SK-N-SH treated with all-trans-retinoic acid at 6 μM for 48 hours (cell line): ENCODE measurements around the gene GAP43.

ENCODE experiments used
- ATAC-seq: fragments of 200-7000 bp; cut with Tn5 transposase; 3 replicates; pipeline ENCODE4 v1.9.1; 2020; ENCODE audit warnings: mild to moderate bottlenecking, moderate library complexity
- ARNTL ChIP-seq: fragments of 450-650 bp; formaldehyde crosslinking; IDR thresholded peaks from 2 replicates; pipeline ENCODE4 v1.5.0; 2020; ENCODE audit warnings: low read depth, mild to moderate bottlenecking, moderate library complexity, borderline replicate concordance
- BACH2 ChIP-seq: fragments of 250-450 bp; sonication (Bioruptor Pico); IDR thresholded peaks from 2 replicates; pipeline ENCODE4 v1.9.0; 2021; ENCODE audit warnings: mild to moderate bottlenecking, borderline replicate concordance
- CREB5 ChIP-seq: fragments of 250-450 bp; sonication (Bioruptor Pico); IDR thresholded peaks from 2 replicates; pipeline ENCODE4 v1.5.1; 2020; ENCODE audit warnings: low read depth, mild to moderate bottlenecking, moderate library complexity
- CSDC2 ChIP-seq: fragments of 250-450 bp; sonication (Bioruptor Pico); IDR thresholded peaks from 2 replicates; pipeline ENCODE4 v1.5.0; 2020; ENCODE audit warnings: mild to moderate bottlenecking, moderate library complexity
- ESRRG ChIP-seq: fragments of 250-450 bp; sonication (Bioruptor Pico); IDR thresholded peaks from 2 replicates; pipeline ENCODE4 v1.6.1; 2021; ENCODE audit warnings: mild to moderate bottlenecking
- GLIS3 ChIP-seq: fragments of 250-450 bp; sonication (Bioruptor Pico); IDR thresholded peaks from 2 replicates; pipeline ENCODE4 v1.5.0; 2020; ENCODE audit warnings: mild to moderate bottlenecking, moderate library complexity
- ISL1 ChIP-seq: fragments of 250-450 bp; sonication (Bioruptor Pico); IDR thresholded peaks from 2 replicates; pipeline ENCODE4 v2.1.2; 2022; ENCODE audit warnings: mild to moderate bottlenecking, moderate library complexity
- PATZ1 ChIP-seq: fragments of 250-450 bp; sonication (Bioruptor Pico); IDR thresholded peaks from 2 replicates; pipeline ENCODE4 v1.8.0; 2020; ENCODE audit warnings: mild to moderate bottlenecking, moderate library complexity, borderline replicate concordance
- PPARA ChIP-seq: fragments of 250-450 bp; sonication (Bioruptor Pico); IDR thresholded peaks from 2 replicates; pipeline ENCODE4 v1.5.0; 2020; ENCODE audit warnings: mild to moderate bottlenecking, borderline replicate concordance
- RARB ChIP-seq: fragments of 250-450 bp; sonication (Bioruptor Pico); IDR thresholded peaks from 2 replicates; pipeline ENCODE4 v1.8.0; 2021; ENCODE audit warnings: mild to moderate bottlenecking, moderate library complexity
- TCF4 ChIP-seq: fragments of 250-450 bp; sonication (Bioruptor Pico); IDR thresholded peaks from 2 replicates; pipeline ENCODE4 v1.8.0; 2021; ENCODE audit warnings: mild to moderate bottlenecking, moderate library complexity, borderline replicate concordance
- TOX ChIP-seq: fragments of 250-450 bp; sonication (Bioruptor Pico); IDR thresholded peaks from 2 replicates; pipeline ENCODE4 v1.8.0; 2021; ENCODE audit warnings: mild to moderate bottlenecking, moderate library complexity, borderline replicate concordance
- ZFP30 ChIP-seq: fragments of 450-650 bp; formaldehyde crosslinking; IDR thresholded peaks from 2 replicates; pipeline ENCODE4 v1.5.0; 2022; ENCODE audit warnings: mild to moderate bottlenecking, moderate library complexity
- ZNF70 ChIP-seq: fragments of 450-650 bp; formaldehyde crosslinking; IDR thresholded peaks from 2 replicates; pipeline ENCODE4 v1.5.0; 2020; ENCODE audit warnings: mild to moderate bottlenecking, moderate library complexity
- ZNF8 ChIP-seq: fragments of 450-650 bp; formaldehyde crosslinking; IDR thresholded peaks from 2 replicates; pipeline ENCODE4 v1.5.0; 2020; ENCODE audit warnings: mild to moderate bottlenecking, moderate library complexity
- TF ChIP-seq, protein P1 (sequence below): fragments of 250-450 bp; sonication (Bioruptor Pico); IDR thresholded peaks from 2 replicates; pipeline ENCODE4 v1.8.0; 2021; ENCODE audit warnings: low read depth, mild to moderate bottlenecking, moderate library complexity, borderline replicate concordance
- TF ChIP-seq, protein P2 (sequence below): fragments of 250-450 bp; sonication (Bioruptor Pico); IDR thresholded peaks from 2 replicates; pipeline ENCODE4 v1.5.0; 2020; ENCODE audit warnings: mild to moderate bottlenecking, moderate library complexity

The GAP43 gene

DNA sequence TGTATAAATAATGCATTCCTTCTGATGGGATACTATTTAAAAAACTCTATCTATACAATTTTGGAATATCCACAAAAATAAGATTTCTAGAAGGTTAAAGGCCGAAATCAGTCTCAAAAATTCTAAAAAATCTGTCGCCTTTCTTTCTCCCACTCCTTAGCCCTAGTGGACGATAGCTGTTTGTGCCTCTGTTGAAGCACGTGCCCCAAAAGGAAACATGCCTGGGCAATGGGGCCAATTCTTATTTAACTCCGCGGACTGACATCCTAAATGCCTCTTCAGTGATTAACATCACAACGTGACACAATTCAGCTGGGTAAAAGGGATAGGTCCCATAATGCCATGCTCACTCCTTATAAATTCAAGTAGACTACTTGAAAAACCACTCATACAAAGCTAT is 65.1 kb downstream of the GAP43 start (continued):
- TF ChIP-seq PATZ1 (no peak), GLIS3 (CRISPR knock-in tag) (no peak), BACH2 (CRISPR knock-in tag) (no peak), CREB5 (CRISPR knock-in tag) (no peak), ARNTL (no peak), ESRRG (no peak)
- TF ChIP-seq, protein P1, sequence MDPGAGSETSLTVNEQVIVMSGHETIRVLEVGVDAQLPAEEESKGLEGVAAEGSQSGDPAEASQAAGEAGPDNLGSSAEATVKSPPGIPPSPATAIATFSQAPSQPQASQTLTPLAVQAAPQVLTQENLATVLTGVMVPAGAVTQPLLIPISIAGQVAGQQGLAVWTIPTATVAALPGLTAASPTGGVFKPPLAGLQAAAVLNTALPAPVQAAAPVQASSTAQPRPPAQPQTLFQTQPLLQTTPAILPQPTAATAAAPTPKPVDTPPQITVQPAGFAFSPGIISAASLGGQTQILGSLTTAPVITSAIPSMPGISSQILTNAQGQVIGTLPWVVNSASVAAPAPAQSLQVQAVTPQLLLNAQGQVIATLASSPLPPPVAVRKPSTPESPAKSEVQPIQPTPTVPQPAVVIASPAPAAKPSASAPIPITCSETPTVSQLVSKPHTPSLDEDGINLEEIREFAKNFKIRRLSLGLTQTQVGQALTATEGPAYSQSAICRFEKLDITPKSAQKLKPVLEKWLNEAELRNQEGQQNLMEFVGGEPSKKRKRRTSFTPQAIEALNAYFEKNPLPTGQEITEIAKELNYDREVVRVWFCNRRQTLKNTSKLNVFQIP (CRISPR knock-in tag): no peak

GRCh38 chr3:115689928-115690327 is 66.6 kb downstream of the GAP43 start:
- TF ChIP-seq ESRRG: no peak
- TF ChIP-seq, all 23 proteins: peak for 0
- ATAC-seq: no peak

DNA sequence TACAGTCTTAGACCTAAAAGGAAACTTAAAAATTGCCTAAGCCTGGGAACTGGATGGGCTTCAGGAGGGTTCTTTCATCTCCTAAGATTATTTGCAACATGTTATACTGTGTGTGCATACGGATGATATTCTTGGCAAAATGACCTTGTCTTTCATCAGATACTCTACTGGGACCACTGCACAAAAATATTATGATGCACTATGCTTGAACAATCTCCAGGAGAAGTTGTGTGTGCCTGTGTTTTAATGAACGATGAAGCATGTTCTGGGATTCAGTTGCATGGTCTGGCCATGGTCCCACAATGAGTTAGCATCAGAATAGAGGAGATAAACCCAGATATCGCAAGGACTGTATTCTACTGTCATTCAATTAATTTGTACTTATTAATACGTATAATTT is 68.7 kb downstream of the GAP43 start:
- ATAC-seq: no peak
- TF ChIP-seq ARNTL (no peak), CSDC2 (CRISPR knock-in tag) (no peak), BACH2 (CRISPR knock-in tag) (no peak), TCF4 (CRISPR knock-in tag) (no peak), RARB (CRISPR knock-in tag) (no peak), ZNF70 (CRISPR knock-in tag) (no peak), PPARA (no peak), TOX (CRISPR knock-in tag) (no peak), CREB5 (CRISPR knock-in tag) (no peak), ISL1 (no peak)

DNA sequence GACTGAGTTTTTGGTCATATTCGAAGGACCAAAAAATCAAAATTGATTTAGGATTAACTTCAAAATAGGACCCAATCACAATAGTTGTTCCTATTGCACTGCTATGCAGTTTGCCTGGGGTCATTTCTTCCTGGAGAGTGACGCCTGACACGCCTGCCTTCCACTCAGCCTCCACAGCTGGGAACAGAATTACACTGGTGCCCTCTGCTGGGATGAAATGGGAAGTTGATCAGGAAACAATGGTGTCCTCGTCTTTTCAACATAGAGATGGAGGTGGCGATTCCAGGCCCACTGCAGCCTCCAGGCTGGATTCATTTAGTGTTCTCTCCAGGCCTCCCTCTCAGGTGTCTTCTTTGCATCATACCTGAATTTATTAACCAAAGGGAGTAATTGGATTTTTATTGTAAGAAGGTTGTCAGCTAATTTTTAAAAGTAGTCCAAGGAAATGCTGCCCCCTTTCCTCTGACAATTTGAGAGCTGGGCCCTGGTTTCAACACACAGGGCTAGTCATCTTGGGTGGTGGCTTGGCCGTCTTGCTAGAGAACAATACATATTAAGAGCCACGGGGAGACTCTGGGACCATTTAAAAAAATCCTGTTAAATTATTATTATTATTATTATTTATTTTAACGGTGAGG is 69.7 kb downstream of the GAP43 start:
- no peak for TF ChIP-seq GLIS3 (CRISPR knock-in tag)
- TF ChIP-seq, protein P2, sequence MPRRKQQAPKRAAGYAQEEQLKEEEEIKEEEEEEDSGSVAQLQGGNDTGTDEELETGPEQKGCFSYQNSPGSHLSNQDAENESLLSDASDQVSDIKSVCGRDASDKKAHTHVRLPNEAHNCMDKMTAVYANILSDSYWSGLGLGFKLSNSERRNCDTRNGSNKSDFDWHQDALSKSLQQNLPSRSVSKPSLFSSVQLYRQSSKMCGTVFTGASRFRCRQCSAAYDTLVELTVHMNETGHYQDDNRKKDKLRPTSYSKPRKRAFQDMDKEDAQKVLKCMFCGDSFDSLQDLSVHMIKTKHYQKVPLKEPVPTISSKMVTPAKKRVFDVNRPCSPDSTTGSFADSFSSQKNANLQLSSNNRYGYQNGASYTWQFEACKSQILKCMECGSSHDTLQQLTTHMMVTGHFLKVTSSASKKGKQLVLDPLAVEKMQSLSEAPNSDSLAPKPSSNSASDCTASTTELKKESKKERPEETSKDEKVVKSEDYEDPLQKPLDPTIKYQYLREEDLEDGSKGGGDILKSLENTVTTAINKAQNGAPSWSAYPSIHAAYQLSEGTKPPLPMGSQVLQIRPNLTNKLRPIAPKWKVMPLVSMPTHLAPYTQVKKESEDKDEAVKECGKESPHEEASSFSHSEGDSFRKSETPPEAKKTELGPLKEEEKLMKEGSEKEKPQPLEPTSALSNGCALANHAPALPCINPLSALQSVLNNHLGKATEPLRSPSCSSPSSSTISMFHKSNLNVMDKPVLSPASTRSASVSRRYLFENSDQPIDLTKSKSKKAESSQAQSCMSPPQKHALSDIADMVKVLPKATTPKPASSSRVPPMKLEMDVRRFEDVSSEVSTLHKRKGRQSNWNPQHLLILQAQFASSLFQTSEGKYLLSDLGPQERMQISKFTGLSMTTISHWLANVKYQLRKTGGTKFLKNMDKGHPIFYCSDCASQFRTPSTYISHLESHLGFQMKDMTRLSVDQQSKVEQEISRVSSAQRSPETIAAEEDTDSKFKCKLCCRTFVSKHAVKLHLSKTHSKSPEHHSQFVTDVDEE (CRISPR knock-in tag): peak; percentile 54
- peak; percentile 99 for ATAC-seq

- TF ChIP-seq ZNF8 (no peak), ZFP30 (CRISPR knock-in tag) (no peak), ARNTL (0 out of 2 replicates have a peak, but pooled peaks have one; percentile 53)
- TF ChIP-seq, protein P2 (CRISPR knock-in tag): peak; percentile 16; the same call in 1 of the 2 replicates
- no peak for ATAC-seq
Observed at GRCh38 chr3:115693868-115694267, 70.6 kb downstream of the GAP43 start.
